Measurements from ENCODE around the gene CXCR3.

CXCR3 gene

GRCh38 chrX:71636438-71637252 lies 18.3 kb upstream of the CXCR3 start:
- TF ChIP-seq SCRT1 (tag by site-specific recombination; IDR thresholded peaks at IDR 0.05; ENCODE audit: borderline replicate concordance) (peak; percentile 74), ZNF544 (tag by site-specific recombination; IDR thresholded peaks at IDR 0.05) (no peak), PRDM10 (tag by site-specific recombination; IDR thresholded peaks at IDR 0.05) (0 out of 2 replicates have a peak, but pooled peaks have one; percentile 44)
- Histone ChIP-seq H3K4me1 (ENCODE audit: control insufficient read depth, insufficient read depth, low read length) (no peaks in the 10 kb centered on the region), H3K4me3 (ENCODE audit: low read depth, low read length) (no peak overlapping the region), H3K36me3 (ENCODE audit: control insufficient read depth in 2 of 2, insufficient read depth in 1 of 2, low read length in 2 of 2) (no peaks in the 10 kb centered on the region; a peak in 1 of 3 replicates), H3K9me3 (ENCODE audit: control insufficient read depth, insufficient read depth, low read depth, low read length) (no peaks in the 10 kb centered on the region), H3K27ac (ENCODE audit: extremely low read depth, low read depth, low read length) (no peak overlapping the region)
- ChIA-PET CTCF (interaction anchor here (0.7 kb wide), 1 partner anchor 666 kb away, joined by 5 read pairs; no protein-coding TSS in a partner anchor), POLR2A (no interaction called here)

GRCh38 chrX:71634366-71634765 lies 16.1 kb upstream of the CXCR3 start:
- POLR2A ChIA-PET = no interaction called here
- TF ChIP-seq ZNF600 (tag by site-specific recombination; IDR thresholded peaks at IDR 0.05) = no peak
- no peak for TF ChIP-seq ZIC2 (tag by site-specific recombination; IDR thresholded peaks at IDR 0.05)
- no peak for TF ChIP-seq ZNF580 (tag by site-specific recombination; IDR thresholded peaks at IDR 0.05)
- TF ChIP-seq CTCF (tag by site-specific recombination; IDR thresholded peaks at IDR 0.05) = no peak
- TF ChIP-seq ZSCAN16 (tag by site-specific recombination; IDR thresholded peaks at IDR 0.05) = no peak
- TF ChIP-seq ZNF610 (tag by site-specific recombination; IDR thresholded peaks at IDR 0.05; ENCODE audit: borderline replicate concordance) = no peak
- TF ChIP-seq ZFP69B (tag by site-specific recombination; IDR thresholded peaks at IDR 0.05) = no peak
- no peak for TF ChIP-seq ZNF433 (tag by site-specific recombination; IDR thresholded peaks at IDR 0.05; ENCODE audit: low read depth)
- TF ChIP-seq PRDM4 (tag by site-specific recombination; IDR thresholded peaks at IDR 0.05) = no peak
- no peak for TF ChIP-seq ZNF221 (tag by site-specific recombination; IDR thresholded peaks at IDR 0.05; ENCODE audit: borderline replicate concordance)

More at GRCh38 chrX:71634366-71634765, 16.1 kb upstream of the CXCR3 start:
- Histone ChIP-seq H3K27ac (ENCODE audit: extremely low read depth, low read depth, low read length) (no peak overlapping the region), H3K9me3 (ENCODE audit: control insufficient read depth, insufficient read depth, low read depth, low read length) (no peaks in the 10 kb centered on the region), H3K4me3 (ENCODE audit: low read depth, low read length) (no peak overlapping the region), H3K36me3 (ENCODE audit: control insufficient read depth in 2 of 2, insufficient read depth in 1 of 2, low read length in 2 of 2) (no peaks in the 10 kb centered on the region), H3K4me1 (ENCODE audit: control insufficient read depth, insufficient read depth, low read length) (no peaks in the 10 kb centered on the region)
- CTCF ChIA-PET = no interaction called here
